IMR-90 (cell line): ENCODE measurements around the gene ITGB2. TPM values are rescaled to one million over a fixed set of nuclear protein-coding genes. Genes with fewer than 3 reads are reported as not detected.

ENCODE experiments used
- ATAC-seq: fragments of 200-7000 bp; cut with Tn5 transposase; 2 replicates; pipeline ENCODE4 v1.9.1; 2020; ENCODE audit warnings: low read depth, mild to moderate bottlenecking, moderate library complexity
- BruUV-seq: library from RNA; stranded (reverse); fragments of 400-500 nt; replicated peaks from 2 replicates; lab custom pipeline; 2021; lab: Mats Ljungman, UMichigan
- CTCF ChIA-PET: fragments of 300-600 bp; formaldehyde crosslinking; extraction: SDS; loops from one replicate; lab custom pipeline; 2021; ENCODE audit warnings: antibody characterized with exemption; lab: Yijun Ruan, JAX
- POLR2A ChIA-PET: fragments of 300-600 bp; sonication (Branson Sonifier 250); formaldehyde crosslinking; loops from one replicate; lab custom pipeline; 2022; ENCODE audit warnings: antibody characterized with exemption; ENCODE audit not compliant: unreplicated experiment; lab: Charles Lee
- DNase-seq: peaks from one replicate; pipeline ENCODE4 v3.0.0; 2013
- H2AFZ ChIP-seq: replicated peaks from 2 replicates; pipeline ENCODE3; 2013; ENCODE audit warnings: low read length, mild to moderate bottlenecking; ENCODE audit not compliant: poor library complexity
- H2AK5ac ChIP-seq: 2 replicates; pipeline ENCODE4 v1.6.1; 2013; ENCODE audit warnings: low read depth, low read length, inconsistent platforms
- H2AK9ac ChIP-seq: replicated peaks from 2 replicates; pipeline ENCODE3; 2013; ENCODE audit warnings: mild to moderate bottlenecking, low read depth, low read length, moderate library complexity; ENCODE audit not compliant: poor library complexity
- H2BK120ac ChIP-seq: 2 replicates; pipeline ENCODE4 v1.6.1; 2013; ENCODE audit warnings: low read depth, low read length, inconsistent platforms
- H2BK15ac ChIP-seq: 3 replicates; pipeline ENCODE4 v1.6.1; 2013; ENCODE audit warnings: low read depth, low read length, inconsistent platforms
- H2BK20ac ChIP-seq: 2 replicates; pipeline ENCODE4 v1.6.1; 2013; ENCODE audit warnings: low read depth, mild to moderate bottlenecking, inconsistent platforms, low read length, moderate library complexity
- H2BK5ac ChIP-seq: 2 replicates; pipeline ENCODE4 v1.6.1; 2013; ENCODE audit warnings: mild to moderate bottlenecking, low read depth, low read length, inconsistent platforms; ENCODE audit not compliant: poor library complexity, severe bottlenecking
- H3K14ac ChIP-seq: replicated peaks from 2 replicates; pipeline ENCODE4 v1.6.1; 2013; ENCODE audit warnings: low read depth, low read length, inconsistent platforms
- H3K18ac ChIP-seq: 2 replicates; pipeline ENCODE4 v1.6.1; 2013; ENCODE audit warnings: low read depth, low read length, control low read depth
- H3K23ac ChIP-seq: 2 replicates; pipeline ENCODE4 v1.6.1; 2013; ENCODE audit warnings: low read depth, low read length, inconsistent platforms
- H3K27ac ChIP-seq: 2 replicates; pipeline ENCODE4 v1.5.1; 2013; ENCODE audit warnings: mild to moderate bottlenecking, control low read depth, low read length; ENCODE audit not compliant: insufficient read depth
- H3K27me3 ChIP-seq: 2 replicates; pipeline ENCODE4 v1.6.1; 2013; ENCODE audit warnings: low read length; ENCODE audit not compliant: control insufficient read depth, insufficient read depth
- H3K36me3 ChIP-seq: 2 replicates; pipeline ENCODE4 v1.6.1; 2013; ENCODE audit warnings: low read length, mixed read lengths; ENCODE audit not compliant: control insufficient read depth, insufficient read depth
- H3K4ac ChIP-seq: 2 replicates; pipeline ENCODE4 v1.6.1; 2013; ENCODE audit warnings: low read depth, low read length, inconsistent platforms
- H3K4me1 ChIP-seq: 2 replicates; pipeline ENCODE4 v1.6.1; 2013; ENCODE audit warnings: low read length, mixed read lengths; ENCODE audit not compliant: control insufficient read depth, insufficient read depth
- H3K4me2 ChIP-seq: 2 replicates; pipeline ENCODE4 v1.6.1; 2013; ENCODE audit warnings: low read depth, mild to moderate bottlenecking, control low read depth, low read length, moderate library complexity
- H3K4me3 ChIP-seq: 2 replicates; pipeline ENCODE4 v1.5.1; 2013; ENCODE audit warnings: low read depth, mild to moderate bottlenecking, control low read depth, low read length, moderate library complexity; ENCODE audit not compliant: insufficient read depth
- H3K56ac ChIP-seq: 2 replicates; pipeline ENCODE4 v1.6.1; 2013; ENCODE audit warnings: low read length, inconsistent platforms; ENCODE audit not compliant: insufficient read depth; ENCODE audit errors: extremely low read depth
- H3K79me1 ChIP-seq, 2 experiments: 2 replicates each; pipeline ENCODE4 v1.6.1; 2013; ENCODE audit warnings: low read length in 2 of 2, inconsistent platforms in 1 of 2, low read depth in 1 of 2
- H3K9ac ChIP-seq: 2 replicates; pipeline ENCODE4 v1.6.1; 2013; ENCODE audit warnings: low read depth, low read length, control low read depth
- H3K9me1 ChIP-seq: 2 replicates; pipeline ENCODE4 v1.6.1; 2013; ENCODE audit warnings: low read length, inconsistent platforms; ENCODE audit not compliant: insufficient read depth
- H3K9me3 ChIP-seq: 2 replicates; pipeline ENCODE4 v1.6.1; 2013; ENCODE audit warnings: low read length; ENCODE audit not compliant: control insufficient read depth, insufficient read depth
- H4K20me1 ChIP-seq: 2 replicates; pipeline ENCODE4 v1.6.1; 2013; ENCODE audit warnings: low read length, inconsistent platforms; ENCODE audit not compliant: insufficient read depth
- H4K5ac ChIP-seq: 2 replicates; pipeline ENCODE4 v1.6.1; 2013; ENCODE audit warnings: mild to moderate bottlenecking, low read depth, low read length, control low read depth
- H4K8ac ChIP-seq, 2 experiments: 2 replicates each; pipeline ENCODE4 v1.6.1; 2013; ENCODE audit warnings: low read depth in 2 of 2, low read length in 2 of 2, control low read depth in 1 of 2, inconsistent platforms in 1 of 2
- H4K91ac ChIP-seq: 2 replicates; pipeline ENCODE4 v1.6.1; 2013; ENCODE audit warnings: low read depth, low read length, inconsistent platforms; ENCODE audit not compliant: insufficient read depth
- BHLHE40 ChIP-seq: fragments of 150-350 bp; IDR thresholded peaks from 2 replicates; pipeline ENCODE4 v1.6.1; 2016; ENCODE audit warnings: mild to moderate bottlenecking, low read depth, low read length
- CHD1 ChIP-seq: IDR thresholded peaks from 2 replicates; pipeline ENCODE4 v1.6.1; 2012; ENCODE audit warnings: low read depth, low read length, improper control_type of control experiment
- FOS ChIP-seq: fragments of 150-350 bp; IDR thresholded peaks from 2 replicates; pipeline ENCODE4 v1.6.1; 2016; ENCODE audit warnings: low read depth, low read length
- MAFK ChIP-seq: IDR thresholded peaks from 2 replicates; pipeline ENCODE4 v1.6.1; 2012; ENCODE audit warnings: low read depth, low read length, improper control_type of control experiment
- MAZ ChIP-seq: IDR thresholded peaks from 2 replicates; pipeline ENCODE4 v1.6.1; 2012; ENCODE audit warnings: low read depth, mild to moderate bottlenecking, low read length, improper control_type of control experiment, moderate library complexity, borderline replicate concordance
- MXI1 ChIP-seq: IDR thresholded peaks from 2 replicates; pipeline ENCODE4 v1.6.1; 2012; ENCODE audit warnings: low read depth, mild to moderate bottlenecking, low read length, moderate library complexity, borderline replicate concordance
- NFE2L2 ChIP-seq: fragments of 150-350 bp; IDR thresholded peaks from 2 replicates; pipeline ENCODE4 v1.6.1; 2016; ENCODE audit warnings: low read depth, mild to moderate bottlenecking, low read length
- POLR2A ChIP-seq: IDR thresholded peaks from 2 replicates; pipeline ENCODE4 v1.6.1; 2012; ENCODE audit warnings: mild to moderate bottlenecking, low read depth, low read length
- RAD21 ChIP-seq: IDR thresholded peaks from 2 replicates; pipeline ENCODE4 v1.6.1; 2012; ENCODE audit warnings: low read length, improper control_type of control experiment
- RCOR1 ChIP-seq: IDR thresholded peaks from 2 replicates; pipeline ENCODE4 v1.6.1; 2012; ENCODE audit warnings: mild to moderate bottlenecking, low read length, improper control_type of control experiment; ENCODE audit not compliant: insufficient replicate concordance
- RFX5 ChIP-seq: IDR thresholded peaks from 2 replicates; pipeline ENCODE4 v1.8.0; 2012; ENCODE audit warnings: low read depth, mild to moderate bottlenecking, low read length, moderate library complexity
- SMC3 ChIP-seq: fragments of 150-350 bp; IDR thresholded peaks from 2 replicates; pipeline ENCODE4 v1.6.1; 2016; ENCODE audit warnings: low read depth, mild to moderate bottlenecking, antibody characterized with exemption, low read length, moderate library complexity
- WGBS, 2 experiments: methylation state at CpG; one replicate each; pipeline versions ENCODE4 v1.1.5 to v1.1.7; 2013; ENCODE audit warnings: missing lambda C conversion rate in 2 of 2; ENCODE audit not compliant: insufficient read length in 1 of 2; ENCODE audit errors: extremely low coverage in 2 of 2; 5-methylcytosine and 5-hydroxymethylcytosine counted together
- dilution Hi-C: fragments of 300-500 bp; cut with HindIII; formaldehyde crosslinking; loops from one replicate; pipeline ENCODE4 v1.14.3; 2018; ENCODE audit warnings: low sequenced_read_pairs; ENCODE audit not compliant: unreplicated experiment
- in situ Hi-C: fragments of 300-500 bp; cut with MboI; formaldehyde crosslinking; loops from 3 replicates; pipeline ENCODE4 v1.14.3; 2019; ENCODE audit warnings: low sequenced_read_pairs, inconsistent platforms, mixed read lengths
- intact Hi-C: fragments of 100-400 bp; cut with micrococcal nuclease; formaldehyde crosslinking; loops from 2 replicates; pipeline ENCODE4 v1.10.0; 2022
- polyA plus RNA-seq, 3 experiments: library from polyadenylated mRNA; depleted of rRNA; stranded (reverse); fragments of >200 nt; gene quantifications; 2 replicates each; pipeline ENCODE4 v1.2.3, GENCODE V29; 2012; ENCODE audit warnings: low replicate concordance in 1 of 3
- total RNA-seq: library from RNA; depleted of rRNA; stranded (reverse); fragments of >200 nt; gene quantifications from 2 replicates; pipeline ENCODE4 v1.2.3, GENCODE V29; 2012
- TF ChIP-seq, protein P1 (sequence below): conservative IDR thresholded peaks from 2 replicates; pipeline ENCODE4 v1.5.1; 2012; ENCODE audit warnings: mild to moderate bottlenecking, low read depth, low read length, improper control_type of control experiment
- TF ChIP-seq, protein P2 (sequence below): fragments of 150-350 bp; IDR thresholded peaks from 2 replicates; pipeline ENCODE4 v1.6.1; 2017; ENCODE audit warnings: mild to moderate bottlenecking, antibody characterized with exemption, low read length, low read depth

The ITGB2 gene
- total and polyA plus RNA-seq, 2 of the 4 experiments (the other 2 are of a cell fraction): 0.14 TPM; not detected in 1

DNA sequence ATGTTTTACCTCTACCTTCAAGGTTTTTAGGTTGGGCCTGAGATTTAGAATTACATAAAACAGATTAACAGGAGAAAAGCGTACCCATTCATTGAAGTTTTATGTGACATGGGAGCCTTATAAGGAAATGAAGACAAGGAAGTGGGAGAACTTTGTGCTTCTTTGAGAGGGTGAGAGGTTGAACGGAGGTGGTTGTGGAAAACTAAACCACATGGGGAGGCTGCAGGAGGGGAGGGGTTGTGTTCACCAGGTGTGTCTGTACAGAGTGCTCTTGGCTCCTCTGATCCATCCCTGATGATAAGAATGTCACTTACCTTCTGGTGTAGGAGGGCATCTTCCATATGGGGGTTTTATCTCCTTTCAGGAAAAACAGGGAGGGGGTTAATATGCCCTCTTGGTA is 21.9 kb upstream of the ITGB2 start:
- ATAC-seq (no peak), DNase-seq (no peak)
- 100% methylated on average over 1 of the region's 2 CpGs; no CpG with 5 or more reads in 1 of the 2 experiments for WGBS, 2 experiments
- H2AK5ac ChIP-seq: no peak overlapping the region
- TF ChIP-seq, protein P1, sequence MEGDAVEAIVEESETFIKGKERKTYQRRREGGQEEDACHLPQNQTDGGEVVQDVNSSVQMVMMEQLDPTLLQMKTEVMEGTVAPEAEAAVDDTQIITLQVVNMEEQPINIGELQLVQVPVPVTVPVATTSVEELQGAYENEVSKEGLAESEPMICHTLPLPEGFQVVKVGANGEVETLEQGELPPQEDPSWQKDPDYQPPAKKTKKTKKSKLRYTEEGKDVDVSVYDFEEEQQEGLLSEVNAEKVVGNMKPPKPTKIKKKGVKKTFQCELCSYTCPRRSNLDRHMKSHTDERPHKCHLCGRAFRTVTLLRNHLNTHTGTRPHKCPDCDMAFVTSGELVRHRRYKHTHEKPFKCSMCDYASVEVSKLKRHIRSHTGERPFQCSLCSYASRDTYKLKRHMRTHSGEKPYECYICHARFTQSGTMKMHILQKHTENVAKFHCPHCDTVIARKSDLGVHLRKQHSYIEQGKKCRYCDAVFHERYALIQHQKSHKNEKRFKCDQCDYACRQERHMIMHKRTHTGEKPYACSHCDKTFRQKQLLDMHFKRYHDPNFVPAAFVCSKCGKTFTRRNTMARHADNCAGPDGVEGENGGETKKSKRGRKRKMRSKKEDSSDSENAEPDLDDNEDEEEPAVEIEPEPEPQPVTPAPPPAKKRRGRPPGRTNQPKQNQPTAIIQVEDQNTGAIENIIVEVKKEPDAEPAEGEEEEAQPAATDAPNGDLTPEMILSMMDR: no peak
- TF ChIP-seq RFX5 (no peak), RCOR1 (no peak), NFE2L2 (no peak), CHD1 (no peak), MAFK (no peak), FOS (no peak), MXI1 (no peak), POLR2A (no peak), RAD21 (no peak), BHLHE40 (no peak), MAZ (no peak), SMC3 (no peak)
- TF ChIP-seq, protein P2, sequence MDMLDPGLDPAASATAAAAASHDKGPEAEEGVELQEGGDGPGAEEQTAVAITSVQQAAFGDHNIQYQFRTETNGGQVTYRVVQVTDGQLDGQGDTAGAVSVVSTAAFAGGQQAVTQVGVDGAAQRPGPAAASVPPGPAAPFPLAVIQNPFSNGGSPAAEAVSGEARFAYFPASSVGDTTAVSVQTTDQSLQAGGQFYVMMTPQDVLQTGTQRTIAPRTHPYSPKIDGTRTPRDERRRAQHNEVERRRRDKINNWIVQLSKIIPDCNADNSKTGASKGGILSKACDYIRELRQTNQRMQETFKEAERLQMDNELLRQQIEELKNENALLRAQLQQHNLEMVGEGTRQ: no peak
- no peak overlapping the region for H3K4ac ChIP-seq
- H3K4me2 ChIP-seq: no peak overlapping the region
- H3K4me1 ChIP-seq: peaks cover 7% of the 10 kb centered on the region; the same call in 1 of the 2 replicates
- H3K9me1 ChIP-seq: peaks cover 9% of the 10 kb centered on the region
- H4K5ac ChIP-seq: no peak overlapping the region
- H3K79me1 ChIP-seq: peaks cover 31 to 75% of the 10 kb centered on the region in 2 experiments
- H3K4me3 ChIP-seq: no peak overlapping the region
- no peak overlapping the region for H3K14ac ChIP-seq
- H3K56ac ChIP-seq: no peak overlapping the region
- no peaks in the 10 kb centered on the region; the same call in 1 of the 2 replicates for H3K9me3 ChIP-seq
- no peak overlapping the region for H3K9ac ChIP-seq
- intact Hi-C loops (loop anchor here (5.0 kb wide), 1 partner anchor 335 kb away; no protein-coding TSS in a partner anchor), dilution Hi-C loops (no loop called here), in situ Hi-C loops (loop anchor here (25.0 kb wide), 1 partner anchor 430 kb away; no protein-coding TSS in a partner anchor)
- no peak overlapping the region for H2AFZ ChIP-seq
- BruUV-seq: no TSS peak
- no peak overlapping the region for H2BK15ac ChIP-seq
- no peaks in the 10 kb centered on the region for H3K27me3 ChIP-seq
- H3K27ac ChIP-seq: no peak overlapping the region
- no peak overlapping the region for H4K91ac ChIP-seq
- no peak overlapping the region for H2AK9ac ChIP-seq
- CTCF ChIA-PET: interaction anchor here (1.6 kb wide), 1 partner anchor 194 kb away, joined by 4 read pairs; no protein-coding TSS in a partner anchor
- no peak overlapping the region for H2BK120ac ChIP-seq
- no peak overlapping the region for H2BK20ac ChIP-seq
- POLR2A ChIA-PET: no interaction called here
- H4K20me1 ChIP-seq: peaks cover 47% of the 10 kb centered on the region
- no peak overlapping the region for H3K23ac ChIP-seq
- no peak overlapping the region for H4K8ac ChIP-seq
- H3K36me3 ChIP-seq: peaks cover 24% of the 10 kb centered on the region
- no peak overlapping the region for H3K18ac ChIP-seq
- H2BK5ac ChIP-seq: no peak overlapping the region
